ENCODE results near the gene APLF. TPM values are rescaled to one million over a fixed set of nuclear protein-coding genes. Genes with fewer than 3 reads are reported as not detected.
A peak's percentile ranks its signal among the peaks of the same experiment; 100 is the strongest.

APLF gene
- total and polyA plus RNA-seq, 10 of the 15 experiments (the other 5 are each of a cell fraction or from before 2014, with no cell fraction given), result 0.66 to 2.8 (median 1.8) TPM

DNA sequence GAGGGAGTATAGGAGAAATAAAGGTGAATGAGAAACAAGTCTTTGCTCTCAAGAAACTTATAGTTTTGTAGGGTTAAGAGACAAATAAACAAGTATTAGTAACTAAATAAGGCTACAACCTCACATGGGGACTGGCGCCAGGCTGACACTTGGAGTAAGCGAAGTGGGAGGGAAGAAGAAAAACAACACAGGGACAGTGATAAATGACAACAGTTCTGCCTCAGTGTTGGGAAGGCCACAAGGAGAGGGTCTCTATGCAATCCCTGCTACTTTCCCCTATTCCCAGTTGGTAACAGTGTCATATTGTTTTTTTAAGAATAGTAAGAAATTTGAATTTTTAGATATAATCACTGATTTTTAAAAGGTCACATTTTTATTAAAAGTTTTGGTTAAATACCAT is 4.0 kb downstream of the APLF start:
- intact Hi-C loops (cut with micrococcal nuclease; ENCODE audit: unreplicated experiment) (no loop called here), in situ Hi-C loops (cut with MboI) (loop anchor here (5.0 kb wide), 1 partner anchor 446 kb away; no protein-coding TSS in a partner anchor)
- SMC1A ChIA-PET (ENCODE audit: uncharacterized antibody, unreplicated experiment), result no interaction called here
- no TSS peak for BruUV-seq (replicated peaks)
- H3K9ac ChIP-seq (ENCODE audit: control insufficient read depth, insufficient read depth, low read length), result no peak overlapping the region
- DNase-seq (ENCODE audit: low read depth, low spot score), result no peak
- no peaks in the 10 kb centered on the region; a peak in 1 of 4 replicates for H3K27me3 ChIP-seq (replicated peaks in 1 of 2; ENCODE audit: control insufficient read depth in 2 of 2, insufficient read depth in 2 of 2, low read length in 1 of 2)
- WGBS (ENCODE audit: insufficient coverage, insufficient replicate concordance, low lambda C conversion rate, missing lambda C conversion rate), result 97% methylated on average over 2 of the region's 2 CpGs
- H3K4me3 ChIP-seq, result no peak overlapping the region
- H3K4me1 ChIP-seq (ENCODE audit: control insufficient read depth, insufficient read depth, low read length), result 0 out of 2 replicates have a peak, but pooled peaks cover under 1% of the 10 kb centered on the region
- FAIRE-seq, result no peak
- RAD21 ChIA-PET (ENCODE audit: unreplicated experiment), result no interaction called here
- POLR2A ChIA-PET, result no interaction called here
- H3K36me3 ChIP-seq (ENCODE audit: control insufficient read depth in 2 of 2, insufficient read depth in 2 of 2, low read length in 1 of 2), result no peaks in the 10 kb centered on the region
- H2AFZ ChIP-seq (ENCODE audit: control insufficient read depth, low read depth, low read length), result no peak overlapping the region
- TF ChIP-seq KLF5 (IDR thresholded peaks at IDR 0.05; ENCODE audit: partially characterized antibody), result no peak
- TF ChIP-seq FOXM1 (IDR thresholded peaks at IDR 0.05; ENCODE audit: low read depth, low read length), result no peak
- TF ChIP-seq HDGF (IDR thresholded peaks at IDR 0.05), result no peak
- TF ChIP-seq RFX5 (IDR thresholded peaks at IDR 0.05; ENCODE audit: low read depth, low read length), result no peak
- TF ChIP-seq CHD1 (IDR thresholded peaks at IDR 0.05; ENCODE audit: low read depth, low read length), result no peak
- TF ChIP-seq ZNF24 (IDR thresholded peaks at IDR 0.05), result no peak
- no peak overlapping the region for H3K4me2 ChIP-seq (ENCODE audit: control insufficient read depth, insufficient read depth)
- H3K27ac ChIP-seq (ENCODE audit: control insufficient read depth, insufficient read depth), result no peak overlapping the region
- H3K9me3 ChIP-seq (replicated peaks; ENCODE audit: control insufficient read depth, insufficient read depth, low read length), result no peaks in the 10 kb centered on the region
- CTCF ChIA-PET, result interaction anchor here (0.6 kb wide), 1 partner anchor 8 kb away, joined by 4 read pairs; no protein-coding TSS in a partner anchor
- H4K20me1 ChIP-seq (ENCODE audit: control insufficient read depth, insufficient read depth), result no peaks in the 10 kb centered on the region
- no peak for ATAC-seq
- H3K79me2 ChIP-seq (ENCODE audit: control insufficient read depth, insufficient read depth, low read length), result peaks cover under 1% of the 10 kb centered on the region; the same call in 1 of the 2 replicates

DNA sequence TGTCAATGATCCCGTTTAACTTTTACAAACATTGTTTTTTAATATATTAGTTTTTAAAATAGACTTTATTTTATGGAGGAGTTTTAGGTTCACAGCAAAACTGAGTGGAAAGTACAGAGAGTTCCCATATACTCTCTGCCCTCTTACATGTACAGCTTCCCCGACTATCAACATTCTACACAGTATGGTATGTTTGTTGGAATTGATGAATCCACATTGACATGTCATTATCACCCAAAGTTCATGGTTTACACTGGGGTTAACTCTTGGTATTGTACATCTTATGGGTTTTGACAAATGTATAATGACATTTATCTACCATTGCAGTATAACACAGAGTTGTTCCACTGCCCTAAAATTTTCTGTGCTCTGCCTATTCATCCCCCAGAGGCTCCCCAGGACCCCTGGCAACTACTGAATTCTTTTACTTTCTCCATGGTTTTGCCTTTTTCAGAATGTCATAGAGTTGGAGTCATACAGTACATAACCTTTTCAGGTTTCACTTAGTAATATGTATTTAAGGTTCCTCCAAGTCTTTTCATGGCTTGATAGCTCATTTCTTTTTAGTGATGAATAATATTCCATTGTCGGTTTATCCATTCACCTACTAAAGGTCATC is 5.5 kb downstream of the APLF start:
- ChIA-PET POLR2A (no interaction called here), RAD21 (ENCODE audit: unreplicated experiment) (interaction anchor here (1.3 kb wide), 1 partner anchor 9 kb away, joined by 4 read pairs; no protein-coding TSS in a partner anchor), CTCF (interaction anchor here (1.1 to 1.3 kb wide), 2 partner anchors 9 to 11 kb away, joined by 3 to 5 read pairs; no protein-coding TSS in a partner anchor), SMC1A (ENCODE audit: uncharacterized antibody, unreplicated experiment) (no interaction called here)
- no peak overlapping the region for H2AFZ ChIP-seq (ENCODE audit: control insufficient read depth, low read depth, low read length)
- H3K9ac ChIP-seq (ENCODE audit: control insufficient read depth, insufficient read depth, low read length), result no peak overlapping the region
- FAIRE-seq (peak; percentile 7), DNase-seq (ENCODE audit: low read depth, low spot score) (no peak), ATAC-seq (no peak)
- WGBS (ENCODE audit: insufficient coverage, insufficient replicate concordance, low lambda C conversion rate, missing lambda C conversion rate), result 75% methylated on average over 3 of the region's 3 CpGs
- H3K36me3 ChIP-seq (ENCODE audit: control insufficient read depth in 2 of 2, insufficient read depth in 2 of 2, low read length in 1 of 2), result no peaks in the 10 kb centered on the region
- BruUV-seq (replicated peaks), result no TSS peak
- no peak overlapping the region for H3K4me3 ChIP-seq
- H3K79me2 ChIP-seq (ENCODE audit: control insufficient read depth, insufficient read depth, low read length), result no peaks in the 10 kb centered on the region
- H3K4me1 ChIP-seq (ENCODE audit: control insufficient read depth, insufficient read depth, low read length), result no peaks in the 10 kb centered on the region
- TF ChIP-seq NFIC (IDR thresholded peaks at IDR 0.05; ENCODE audit: low read depth, low read length) (no peak), IRF4 (IDR thresholded peaks at IDR 0.05; ENCODE audit: low read depth, low read length) (no peak), SUPT20H (IDR thresholded peaks at IDR 0.05; ENCODE audit: borderline replicate concordance, control insufficient read depth, low read depth, low read length) (no peak), NFXL1 (IDR thresholded peaks at IDR 0.05; ENCODE audit: borderline replicate concordance) (no peak), EGR1 (IDR thresholded peaks at IDR 0.05; ENCODE audit: borderline replicate concordance in 1 of 2, low read depth in 2 of 2, low read length in 2 of 2) (no peak)
- TF ChIP-seq, protein P1, sequence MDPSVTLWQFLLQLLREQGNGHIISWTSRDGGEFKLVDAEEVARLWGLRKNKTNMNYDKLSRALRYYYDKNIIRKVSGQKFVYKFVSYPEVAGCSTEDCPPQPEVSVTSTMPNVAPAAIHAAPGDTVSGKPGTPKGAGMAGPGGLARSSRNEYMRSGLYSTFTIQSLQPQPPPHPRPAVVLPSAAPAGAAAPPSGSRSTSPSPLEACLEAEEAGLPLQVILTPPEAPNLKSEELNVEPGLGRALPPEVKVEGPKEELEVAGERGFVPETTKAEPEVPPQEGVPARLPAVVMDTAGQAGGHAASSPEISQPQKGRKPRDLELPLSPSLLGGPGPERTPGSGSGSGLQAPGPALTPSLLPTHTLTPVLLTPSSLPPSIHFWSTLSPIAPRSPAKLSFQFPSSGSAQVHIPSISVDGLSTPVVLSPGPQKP (IDR thresholded peaks at IDR 0.05; ENCODE audit: low read depth, low read length), result no peak
- H3K27me3 ChIP-seq (replicated peaks in 1 of 2; ENCODE audit: control insufficient read depth in 2 of 2, insufficient read depth in 2 of 2, low read length in 1 of 2), result no peaks in the 10 kb centered on the region; a peak in 1 of 4 replicates
- intact Hi-C loops (cut with micrococcal nuclease; ENCODE audit: unreplicated experiment), result no loop called here
- no peak overlapping the region for H3K27ac ChIP-seq (ENCODE audit: control insufficient read depth, insufficient read depth)
- H4K20me1 ChIP-seq (ENCODE audit: control insufficient read depth, insufficient read depth), result no peaks in the 10 kb centered on the region
- no peaks in the 10 kb centered on the region for H3K9me3 ChIP-seq (replicated peaks; ENCODE audit: control insufficient read depth, insufficient read depth, low read length)
- H3K4me2 ChIP-seq (ENCODE audit: control insufficient read depth, insufficient read depth), result no peak overlapping the region
- in situ Hi-C loops (cut with MboI), result loop anchor here (5.0 kb wide), 1 partner anchor 444 kb away; no protein-coding TSS in a partner anchor

Data from GM12878 (cell line).